ENCODE data around the gene CSGALNACT2. TPM values are rescaled to one million over a fixed set of nuclear protein-coding genes. Genes with fewer than 3 reads are reported as not detected.

The CSGALNACT2 gene
- total RNA-seq, 1 experiment from 2014 or later: 5.1 TPM

GRCh38 chr10:43141421-43141820, 3.2 kb downstream of the CSGALNACT2 start:
- Mint-ChIP-seq H3K27me3 (ENCODE audit: low read depth) (peaks cover 26% of the 10 kb centered on the region), H3K36me3 (no peaks in the 10 kb centered on the region), H3K27ac (no peak overlapping the region), H3K9me3 (no peaks in the 10 kb centered on the region), H3K4me1 (peaks cover 25% of the 10 kb centered on the region), H3K4me3 (no peak overlapping the region)
- ATAC-seq (no peak), DNase-seq (ENCODE audit: low spot score) (no peak)
- ChIA-PET POLR2A (no interaction called here), CTCF (interaction anchor here (0.7 to 1.0 kb wide), 2 partner anchors 12 to 61 kb away, joined by 3 to 4 read pairs; no protein-coding TSS in a partner anchor)
- TF ChIP-seq ARID4B (CRISPR knock-in tag; IDR thresholded peaks at IDR 0.05; ENCODE audit: borderline replicate concordance) (no peak), ATF3 (CRISPR knock-in tag; conservative IDR thresholded peaks at IDR 0.05) (no peak), SP1 (CRISPR knock-in tag; conservative IDR thresholded peaks at IDR 0.05) (no peak), TCF7 (CRISPR knock-in tag; IDR thresholded peaks at IDR 0.05; ENCODE audit: low read depth) (no peak), NFYB (CRISPR knock-in tag; conservative IDR thresholded peaks at IDR 0.05; ENCODE audit: low read depth) (no peak), FOXP4 (CRISPR knock-in tag; IDR thresholded peaks at IDR 0.05) (no peak), NFE2L1 (CRISPR knock-in tag; IDR thresholded peaks at IDR 0.05) (no peak), GRHL2 (CRISPR knock-in tag; IDR thresholded peaks at IDR 0.05; ENCODE audit: insufficient replicate concordance, severe bottlenecking) (no peak), ZNF281 (CRISPR knock-in tag; IDR thresholded peaks at IDR 0.05) (no peak), CREB1 (CRISPR knock-in tag; IDR thresholded peaks at IDR 0.05) (no peak), IRF1 (CRISPR knock-in tag; IDR thresholded peaks at IDR 0.05) (no peak), ZNF263 (CRISPR knock-in tag; IDR thresholded peaks at IDR 0.05; ENCODE audit: low read depth) (no peak), ZSCAN18 (CRISPR knock-in tag; IDR thresholded peaks at IDR 0.05) (no peak), E2F5 (CRISPR knock-in tag; IDR thresholded peaks at IDR 0.05) (no peak), E2F1 (CRISPR knock-in tag; IDR thresholded peaks at IDR 0.05) (no peak)
